ENCODE measurements around the gene STARD3.

Gene STARD3

GRCh38 chr17:39621523-39622379, 15.2 kb upstream of the STARD3 start:
- peak; percentile 88 for DNase-seq (ENCODE audit: low spot score)

- peak; percentile 64 for DNase-seq (ENCODE audit: low spot score)
Measured at GRCh38 chr17:39622380-39623006, 14.5 kb upstream of the STARD3 start.

- DNase-seq (ENCODE audit: low spot score), result peak; percentile 88
Measured at GRCh38 chr17:39623356-39623950, 13.5 kb upstream of the STARD3 start.

GRCh38 chr17:39624313-39624712, 12.6 kb upstream of the STARD3 start:
- DNase-seq (ENCODE audit: low spot score), result no peak

- no peak for DNase-seq (ENCODE audit: low spot score)
Measured at GRCh38 chr17:39625198-39625785, 11.7 kb upstream of the STARD3 start.

- DNase-seq (ENCODE audit: low spot score), result no peak
Measured at GRCh38 chr17:39626171-39627046, 10.5 kb upstream of the STARD3 start, which contains the start of gene PPP1R1B. TSS of gene PPP1R1B (plus strand) at chr17:39626952. CDS start at chr17:39627393, 441 bp downstream.

GRCh38 chr17:39627047-39627711, 9.8 kb upstream of the STARD3 start:
- DNase-seq (ENCODE audit: low spot score), result no peak

- no peak for DNase-seq (ENCODE audit: low spot score)
Measured at GRCh38 chr17:39627712-39628516, 9.0 kb upstream of the STARD3 start.

- no peak for DNase-seq (ENCODE audit: low spot score)
Measured at GRCh38 chr17:39628655-39629493, 8.1 kb upstream of the STARD3 start.

- DNase-seq (ENCODE audit: low spot score), result no peak
Measured at GRCh38 chr17:39629494-39629880, 7.5 kb upstream of the STARD3 start.

GRCh38 chr17:39629898-39630297, 7.0 kb upstream of the STARD3 start:
- DNase-seq (ENCODE audit: low spot score), result no peak

- no peak for DNase-seq (ENCODE audit: low spot score)
Measured at GRCh38 chr17:39631403-39631802, 5.5 kb upstream of the STARD3 start.

- DNase-seq (ENCODE audit: low spot score), result no peak
Measured at GRCh38 chr17:39632153-39632941, 4.6 kb upstream of the STARD3 start.

GRCh38 chr17:39633570-39634183, 3.3 kb upstream of the STARD3 start:
- no peak for DNase-seq (ENCODE audit: low spot score)

- peak; percentile 54 for DNase-seq (ENCODE audit: low spot score)
Measured at GRCh38 chr17:39634384-39634871, 2.5 kb upstream of the STARD3 start.

GRCh38 chr17:39635614-39636176, 1.2 kb upstream of the STARD3 start:
- DNase-seq (ENCODE audit: low spot score), result no peak

GRCh38 chr17:39636587-39636926, 387 bp upstream of the STARD3 start:
- no peak for DNase-seq (ENCODE audit: low spot score)

GRCh38 chr17:39638317-39638716, 1.4 kb downstream of the STARD3 start:
- no peak for DNase-seq (ENCODE audit: low spot score)

Data from CD4-positive, alpha-beta T cell treated with Interleukin-15 for 4 hours (primary cell).